WTC11 (cell line): Measurements from ENCODE around the gene TNNC2.

Source experiments
- AFF4 ChIP-seq: sonication (generic); formaldehyde crosslinking; IDR thresholded peaks from 2 replicates; pipeline ENCODE4 v1.8.1; 2023; ENCODE audit warnings: mild to moderate bottlenecking, missing genetic modification reagents, borderline replicate concordance
- ATF1 ChIP-seq: sonication (generic); formaldehyde crosslinking; IDR thresholded peaks from 2 replicates; pipeline ENCODE4 v1.8.1; 2023; ENCODE audit warnings: mild to moderate bottlenecking, moderate library complexity, missing genetic modification reagents
- ATF2 ChIP-seq: sonication (generic); formaldehyde crosslinking; IDR thresholded peaks from 2 replicates; pipeline ENCODE4 v1.8.1; 2022; ENCODE audit warnings: low read depth, missing genetic modification reagents, borderline replicate concordance
- CBFB ChIP-seq: sonication (generic); formaldehyde crosslinking; IDR thresholded peaks from 2 replicates; pipeline ENCODE4 v1.8.1; 2022; ENCODE audit warnings: mild to moderate bottlenecking, low read depth, missing genetic modification reagents
- CTCF ChIP-seq: fragments of 200-600 bp; IDR thresholded peaks from 2 replicates; pipeline ENCODE4 v1.8.0; 2022; ENCODE audit warnings: antibody characterized with exemption
- FOXP4 ChIP-seq: sonication (generic); formaldehyde crosslinking; IDR thresholded peaks from 2 replicates; pipeline ENCODE4 v1.8.0; 2022; ENCODE audit warnings: mild to moderate bottlenecking, missing genetic modification reagents
- HMGXB4 ChIP-seq: sonication (generic); formaldehyde crosslinking; IDR thresholded peaks from 2 replicates; pipeline ENCODE4 v1.8.1; 2023; ENCODE audit warnings: mild to moderate bottlenecking, moderate library complexity, missing genetic modification reagents
- JUN ChIP-seq: sonication (generic); formaldehyde crosslinking; IDR thresholded peaks from 2 replicates; pipeline ENCODE4 v1.8.0; 2023; ENCODE audit warnings: mild to moderate bottlenecking, missing genetic modification reagents
- KAT7 ChIP-seq: sonication (generic); formaldehyde crosslinking; IDR thresholded peaks from 2 replicates; pipeline ENCODE4 v1.8.1; 2023; ENCODE audit warnings: missing genetic modification reagents, mild to moderate bottlenecking, borderline replicate concordance
- MAX ChIP-seq: sonication (generic); formaldehyde crosslinking; IDR thresholded peaks from 2 replicates; pipeline ENCODE4 v1.8.0; 2022; ENCODE audit warnings: mild to moderate bottlenecking, missing genetic modification reagents
- NFYB ChIP-seq: sonication (generic); formaldehyde crosslinking; conservative IDR thresholded peaks from 2 replicates; pipeline ENCODE4 v1.8.0; 2022; ENCODE audit warnings: low read depth, missing genetic modification reagents
- NR2C2 ChIP-seq: sonication (generic); formaldehyde crosslinking; IDR thresholded peaks from 2 replicates; pipeline ENCODE4 v1.8.0; 2022; ENCODE audit warnings: mild to moderate bottlenecking, missing genetic modification reagents
- SMAD4 ChIP-seq: sonication (generic); formaldehyde crosslinking; IDR thresholded peaks from 2 replicates; pipeline ENCODE4 v1.8.0; 2022; ENCODE audit warnings: mild to moderate bottlenecking, missing genetic modification reagents
- USF2 ChIP-seq: sonication (generic); formaldehyde crosslinking; IDR thresholded peaks from 2 replicates; pipeline ENCODE4 v1.8.1; 2023; ENCODE audit warnings: mild to moderate bottlenecking, missing genetic modification reagents, moderate library complexity

GRCh38 chr20:45873409-45874103 lies 46.4 kb upstream of the TNNC2 start:
- TF ChIP-seq MAX (CRISPR knock-in tag) = no peak
- no peak for TF ChIP-seq NFYB (CRISPR knock-in tag)
- TF ChIP-seq USF2 (CRISPR knock-in tag) = no peak
- no peak for TF ChIP-seq CTCF
- TF ChIP-seq JUN = no peak
- TF ChIP-seq NR2C2 (CRISPR knock-in tag) = no peak
- no peak for TF ChIP-seq CBFB (CRISPR knock-in tag)
- no peak for TF ChIP-seq ATF1 (CRISPR knock-in tag)
- no peak for TF ChIP-seq KAT7 (CRISPR knock-in tag)
- no peak for TF ChIP-seq AFF4 (CRISPR knock-in tag)
- no peak for TF ChIP-seq HMGXB4
- TF ChIP-seq FOXP4 (CRISPR knock-in tag) = no peak
- no peak for TF ChIP-seq ATF2
- TF ChIP-seq SMAD4 (CRISPR knock-in tag) = no peak
